IPS-15b (cell line): ENCODE measurements around the gene LRRC4B.
A peak's percentile ranks its signal among the peaks of the same experiment; 100 is the strongest.

Experiments used
- H3K27me3 ChIP-seq: one replicate; pipeline ENCODE4 v1.6.1; 2013; ENCODE audit warnings: low read length; ENCODE audit not compliant: control insufficient read depth, insufficient read depth
- H3K36me3 ChIP-seq: one replicate; pipeline ENCODE4 v1.6.1; 2013; ENCODE audit warnings: low read length; ENCODE audit not compliant: control insufficient read depth, insufficient read depth
- H3K4me1 ChIP-seq: one replicate; pipeline ENCODE4 v1.6.1; 2013; ENCODE audit warnings: mild to moderate bottlenecking, low read length; ENCODE audit not compliant: control insufficient read depth, insufficient read depth
- H3K4me3 ChIP-seq: one replicate; pipeline ENCODE4 v1.5.1; 2013; ENCODE audit warnings: low read depth, low read length
- H3K9ac ChIP-seq: one replicate; pipeline ENCODE4 v1.6.1; 2013; ENCODE audit warnings: low read depth, mild to moderate bottlenecking, low read length
- H3K9me3 ChIP-seq: one replicate; pipeline ENCODE4 v1.6.1; 2013; ENCODE audit warnings: mild to moderate bottlenecking, low read length; ENCODE audit not compliant: control insufficient read depth, insufficient read depth

Gene LRRC4B

DNA sequence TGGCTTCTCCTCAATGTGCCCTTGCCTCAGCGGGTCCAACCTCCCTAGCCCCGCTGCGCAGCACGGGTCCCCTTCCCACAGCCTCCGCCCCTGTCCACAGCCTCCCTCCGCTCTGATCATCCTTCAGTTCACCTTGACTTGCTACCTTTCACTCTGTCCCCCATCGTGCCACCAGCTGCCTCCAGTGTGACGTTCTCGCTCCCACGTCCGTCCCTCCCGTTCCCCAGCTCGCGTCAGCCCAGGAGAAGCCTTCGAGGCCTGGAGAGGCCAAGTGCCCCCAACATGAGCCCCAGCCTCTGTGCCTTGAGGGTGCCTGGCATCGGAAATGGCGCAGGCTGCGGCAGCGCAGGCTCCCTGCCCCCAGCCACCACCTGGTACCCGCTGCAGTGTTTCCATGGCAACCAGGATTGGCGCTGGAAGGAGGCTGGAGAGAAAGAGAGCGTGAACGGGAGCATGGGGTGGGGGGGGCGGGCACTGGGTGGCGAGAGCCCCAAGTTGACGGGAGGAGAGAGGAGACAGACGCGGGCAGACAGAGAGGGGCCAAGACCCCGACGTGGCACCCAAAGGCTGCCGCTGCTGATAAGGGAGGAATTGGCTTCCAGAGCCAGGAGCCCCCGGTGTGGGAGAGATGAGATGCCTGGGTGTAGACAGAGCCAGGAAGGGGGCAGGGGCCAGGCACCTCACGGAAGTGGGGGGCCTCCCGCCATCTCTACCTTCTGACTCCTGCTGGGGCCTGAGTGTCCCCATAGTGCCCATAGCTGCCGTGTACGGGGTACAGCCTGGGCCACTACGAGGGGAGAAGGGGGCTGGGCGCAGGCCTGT lies 53.7 kb downstream of the LRRC4B start:
- peaks cover 5% of the 10 kb centered on the region for H3K27me3 ChIP-seq
- H3K9me3 ChIP-seq: no peaks in the 10 kb centered on the region
- peaks cover 10% of the 10 kb centered on the region for H3K36me3 ChIP-seq
- no peak overlapping the region for H3K9ac ChIP-seq
- no peak overlapping the region for H3K4me3 ChIP-seq
- H3K4me1 ChIP-seq: no peaks in the 10 kb centered on the region

DNA sequence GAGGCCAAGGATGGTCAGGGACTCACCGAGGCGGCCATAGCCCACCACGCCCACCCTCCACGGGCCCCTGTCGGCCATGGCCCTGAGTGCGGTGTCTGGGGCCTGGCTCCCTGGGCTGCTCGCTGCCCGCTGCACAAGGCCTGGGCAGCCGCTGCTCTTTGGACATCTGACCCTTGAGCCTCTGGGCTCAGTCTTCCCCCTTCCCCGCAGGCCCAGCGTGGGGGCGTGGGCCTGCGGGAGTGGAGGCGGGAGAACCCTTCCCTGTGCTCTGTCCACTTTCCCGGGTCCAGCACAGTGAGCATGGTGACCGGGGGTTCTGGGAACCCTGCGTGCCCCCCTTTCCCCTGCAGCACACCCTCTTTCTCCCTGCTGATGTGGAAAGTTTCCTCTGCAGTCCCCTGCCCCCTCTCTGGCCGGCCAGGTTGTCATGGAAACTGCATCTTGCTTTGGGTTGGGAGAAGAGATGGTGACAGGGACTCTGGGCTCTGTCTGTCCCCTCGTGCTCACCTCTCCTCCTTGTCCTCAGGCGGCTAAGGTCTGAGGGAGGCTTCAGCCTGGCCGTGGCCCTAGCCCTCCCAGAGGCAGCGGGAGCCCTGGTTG lies 54.4 kb downstream of the LRRC4B start, which contains the start of gene ASPDH:
ASPDH (minus strand) TSS at position 168 of the 600 bp plus-strand sequence; CDS start at position 78, 90 bp downstream.
- Histone ChIP-seq H3K36me3 (peaks cover 10% of the 10 kb centered on the region), H3K4me3 (no peak within 1 kb of the TSS), H3K9ac (no peak within 1 kb of the TSS), H3K4me1 (no peaks in the 10 kb centered on the region), H3K27me3 (peaks cover 9% of the 10 kb centered on the region), H3K9me3 (no peaks in the 10 kb centered on the region)

DNA sequence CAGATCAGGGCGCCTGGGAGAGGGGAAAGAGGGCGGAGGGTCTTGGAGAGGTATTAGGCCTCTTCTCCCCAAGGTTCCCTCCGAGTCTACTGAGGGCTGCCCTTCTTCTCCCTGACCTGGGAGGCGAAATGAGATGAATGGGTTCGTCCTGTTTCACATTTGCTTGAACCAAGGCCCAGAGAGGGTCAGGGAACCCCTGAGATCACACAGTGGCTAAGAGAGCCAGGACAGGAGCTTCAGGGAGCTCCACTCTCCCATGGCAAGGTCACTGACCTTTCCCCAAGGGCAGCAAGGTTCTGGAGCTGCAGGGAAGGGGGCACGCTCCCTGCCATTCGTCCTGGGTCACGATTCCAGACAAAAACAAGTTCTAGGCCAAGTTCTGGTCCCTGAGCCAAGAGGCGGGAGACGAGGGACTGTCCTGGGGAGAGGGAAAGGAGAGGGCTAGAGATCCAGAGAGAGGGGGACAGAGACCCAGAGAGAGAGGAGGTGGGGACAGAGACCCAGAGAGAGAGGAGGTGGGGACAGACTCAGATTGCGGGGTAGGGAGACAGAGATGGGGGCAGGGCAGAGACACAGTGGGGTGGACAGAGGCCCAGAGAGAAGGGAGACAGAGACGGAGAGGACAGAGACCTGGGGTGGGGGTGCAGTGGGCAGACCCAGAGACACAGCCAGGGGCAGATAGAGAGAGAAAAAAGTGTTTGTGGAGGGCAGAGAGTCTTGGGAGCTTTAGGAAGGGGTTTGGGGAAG lies 55.1 kb downstream of the LRRC4B start:
- peaks cover 9% of the 10 kb centered on the region for H3K27me3 ChIP-seq
- H3K4me3 ChIP-seq: no peak overlapping the region
- H3K9me3 ChIP-seq: no peaks in the 10 kb centered on the region
- H3K4me1 ChIP-seq: no peaks in the 10 kb centered on the region
- peaks cover 4% of the 10 kb centered on the region for H3K36me3 ChIP-seq
- H3K9ac ChIP-seq: no peak overlapping the region

DNA sequence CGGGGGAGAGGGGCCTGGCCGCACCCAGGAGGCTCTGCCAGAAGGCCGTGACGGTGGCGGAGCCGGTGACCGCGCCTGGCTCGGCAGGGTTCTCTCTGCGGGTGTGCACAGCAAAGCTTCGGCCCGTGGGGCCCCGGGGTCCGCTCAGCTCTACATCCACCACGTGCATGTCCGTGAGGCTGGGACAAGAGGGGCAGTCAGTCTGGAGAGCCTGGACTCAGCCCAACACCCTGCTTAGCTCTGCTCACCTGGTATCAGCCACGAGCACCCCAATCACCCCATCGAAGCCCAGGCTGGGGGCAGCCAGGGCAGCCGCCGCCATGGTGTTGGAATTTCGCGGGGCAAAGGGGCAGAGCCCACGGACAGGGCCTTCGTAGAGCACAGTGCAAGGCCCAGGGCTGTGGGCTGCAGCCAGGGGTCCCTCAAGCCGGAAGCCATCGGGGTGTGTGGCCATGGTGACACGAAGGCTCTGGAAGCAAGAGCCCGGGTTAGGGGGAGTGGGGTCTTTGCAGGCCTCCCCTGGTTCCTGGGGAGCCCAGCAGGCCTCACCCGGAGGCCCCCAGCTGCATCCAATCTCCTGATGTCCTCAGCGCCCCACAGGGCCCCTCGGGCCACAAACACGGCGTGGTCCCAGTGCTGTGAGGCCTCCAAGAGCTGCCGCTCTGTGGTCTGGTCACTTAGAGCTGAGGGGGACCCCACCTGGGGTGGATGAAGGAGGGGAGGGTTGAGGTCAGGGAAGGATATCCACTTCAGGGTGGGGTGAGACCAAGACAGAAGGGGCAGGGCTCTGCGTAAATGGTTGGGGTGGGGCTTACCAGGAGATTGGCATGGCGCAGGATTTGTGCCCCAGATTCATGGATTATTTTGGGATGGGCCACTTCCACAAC lies 55.9 kb downstream of the LRRC4B start:
- Histone ChIP-seq H3K9me3 (no peaks in the 10 kb centered on the region), H3K4me1 (no peaks in the 10 kb centered on the region), H3K36me3 (no peaks in the 10 kb centered on the region), H3K27me3 (peaks cover 12% of the 10 kb centered on the region), H3K9ac (peak overlapping the region; percentile 24), H3K4me3 (peak overlapping the region; percentile 62)

DNA sequence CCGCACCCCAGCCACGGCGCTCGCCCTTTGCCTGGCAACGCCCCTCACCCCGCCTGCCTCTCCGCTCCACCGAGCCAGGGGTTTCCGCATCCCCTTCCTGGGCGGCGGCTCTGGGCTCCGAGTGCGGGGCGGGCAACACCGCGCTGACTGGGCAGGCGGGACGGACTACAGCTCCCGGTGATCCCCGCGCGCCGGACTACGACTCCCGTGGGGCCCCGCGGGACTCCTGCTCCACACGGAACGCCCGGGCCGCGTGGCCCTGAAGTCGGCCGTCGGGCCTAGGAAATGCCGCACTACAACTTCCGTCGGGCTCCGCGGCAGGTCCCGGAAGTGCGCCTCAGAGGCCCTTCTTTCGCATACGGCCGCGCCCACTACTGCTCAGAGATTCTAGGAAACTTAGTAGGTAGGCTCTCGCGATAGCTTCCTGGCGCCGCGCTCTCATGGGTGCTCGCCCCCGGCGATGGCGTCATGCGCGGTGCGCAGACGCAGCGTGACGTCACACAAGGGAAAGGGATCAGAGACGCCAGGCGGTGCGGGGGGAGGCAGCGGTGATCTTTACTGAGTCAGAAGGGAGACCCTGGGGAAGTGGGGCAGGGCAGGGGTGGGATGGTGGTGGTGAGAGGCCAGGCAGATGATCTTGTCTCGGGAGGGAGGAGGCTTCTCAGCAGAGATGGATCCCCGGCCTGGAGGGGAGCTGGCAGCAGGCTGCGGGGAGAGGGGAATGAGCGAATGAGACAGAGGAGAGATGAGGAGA lies 57.0 kb downstream of the LRRC4B start, which contains the start of gene JOSD2:
JOSD2 (minus strand) TSS at position 123 of the 754 bp plus-strand sequence. CDS start 760 bp downstream, outside the sequence.
- H3K36me3 ChIP-seq: no peaks in the 10 kb centered on the region
- H3K4me3 ChIP-seq: peak within 1 kb of the TSS; percentile 62
- H3K4me1 ChIP-seq: no peaks in the 10 kb centered on the region
- peaks cover 12% of the 10 kb centered on the region for H3K27me3 ChIP-seq
- no peaks in the 10 kb centered on the region for H3K9me3 ChIP-seq
- H3K9ac ChIP-seq: peak within 1 kb of the TSS; percentile 24

DNA sequence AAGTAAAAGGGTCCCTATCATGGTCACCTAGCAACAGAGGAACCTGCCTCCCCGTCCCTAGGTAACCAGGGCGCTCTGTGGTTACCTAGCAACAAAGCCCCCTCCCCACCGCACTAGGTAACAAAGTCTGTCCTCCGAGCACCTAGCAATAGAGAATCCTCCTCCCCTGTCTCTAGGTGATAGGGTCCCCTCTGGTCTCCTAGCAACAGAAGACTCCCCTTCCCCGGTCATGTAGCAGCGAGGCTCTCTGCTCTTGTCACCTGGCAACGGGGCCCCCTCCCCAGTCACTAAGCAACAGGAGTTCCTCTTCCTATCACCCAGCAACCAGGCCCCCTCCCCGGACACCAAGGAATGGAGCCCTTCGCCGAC lies 57.6 kb downstream of the LRRC4B start:
- H3K9me3 ChIP-seq: no peaks in the 10 kb centered on the region
- peak overlapping the region; percentile 62 for H3K4me3 ChIP-seq
- H3K9ac ChIP-seq: no peak overlapping the region
- no peaks in the 10 kb centered on the region for H3K36me3 ChIP-seq
- peaks cover 10% of the 10 kb centered on the region for H3K27me3 ChIP-seq
- no peaks in the 10 kb centered on the region for H3K4me1 ChIP-seq

DNA sequence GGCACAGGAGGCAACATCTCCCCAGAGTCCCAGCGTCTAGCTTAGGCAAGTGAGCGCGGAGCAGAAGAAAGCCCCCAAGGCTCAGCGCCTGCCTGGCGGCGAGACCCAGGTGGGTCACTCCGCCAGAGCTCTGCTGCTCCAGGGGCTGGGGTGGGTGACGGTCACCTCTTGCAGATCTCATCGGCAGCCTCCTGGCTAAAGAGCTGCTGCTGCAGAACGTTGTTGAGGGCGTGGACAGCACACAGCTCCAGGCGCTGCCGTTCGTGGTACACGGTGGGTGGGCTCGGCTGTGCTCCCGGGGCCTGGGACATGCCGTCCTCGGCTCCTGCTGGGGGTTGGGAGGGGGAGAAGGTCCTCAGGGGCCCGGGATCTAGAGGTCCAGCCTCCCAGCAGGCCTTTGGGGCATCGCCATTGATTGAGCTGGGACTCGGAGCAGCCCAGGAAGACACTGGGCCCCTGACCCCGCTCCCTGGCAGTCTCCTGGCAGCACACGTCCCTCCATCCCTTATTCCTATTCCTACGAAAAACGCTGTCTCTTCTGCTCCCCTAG lies 58.0 kb downstream of the LRRC4B start:
- H3K27me3 ChIP-seq: peaks cover 8% of the 10 kb centered on the region
- no peaks in the 10 kb centered on the region for H3K9me3 ChIP-seq
- no peaks in the 10 kb centered on the region for H3K4me1 ChIP-seq
- H3K9ac ChIP-seq: no peak overlapping the region
- H3K4me3 ChIP-seq: peak overlapping the region; percentile 62
- no peaks in the 10 kb centered on the region for H3K36me3 ChIP-seq

DNA sequence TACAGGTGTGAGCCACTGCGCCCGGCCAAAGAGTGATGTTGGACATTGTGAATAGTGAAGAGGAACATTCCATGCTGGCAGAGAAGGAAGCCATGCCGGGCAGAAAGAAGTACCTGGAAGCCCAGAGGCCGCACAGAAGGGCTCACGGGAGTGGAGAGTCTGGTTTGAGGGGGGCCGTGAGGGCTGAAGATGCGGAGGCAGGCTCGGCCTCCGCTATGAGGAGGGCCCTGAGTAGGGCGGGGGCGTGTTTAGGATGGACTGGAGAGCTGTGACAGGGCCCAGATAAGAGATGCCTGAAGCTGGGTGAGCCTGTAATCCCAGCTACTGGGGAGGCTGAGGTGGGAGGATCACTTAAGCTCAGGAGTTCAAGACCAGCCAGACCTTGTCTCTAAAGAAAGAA lies 58.9 kb downstream of the LRRC4B start:
- H3K4me3 ChIP-seq: no peak overlapping the region
- H3K9ac ChIP-seq: no peak overlapping the region
- peaks cover 8% of the 10 kb centered on the region for H3K27me3 ChIP-seq
- no peaks in the 10 kb centered on the region for H3K36me3 ChIP-seq
- no peaks in the 10 kb centered on the region for H3K4me1 ChIP-seq
- no peaks in the 10 kb centered on the region for H3K9me3 ChIP-seq

DNA sequence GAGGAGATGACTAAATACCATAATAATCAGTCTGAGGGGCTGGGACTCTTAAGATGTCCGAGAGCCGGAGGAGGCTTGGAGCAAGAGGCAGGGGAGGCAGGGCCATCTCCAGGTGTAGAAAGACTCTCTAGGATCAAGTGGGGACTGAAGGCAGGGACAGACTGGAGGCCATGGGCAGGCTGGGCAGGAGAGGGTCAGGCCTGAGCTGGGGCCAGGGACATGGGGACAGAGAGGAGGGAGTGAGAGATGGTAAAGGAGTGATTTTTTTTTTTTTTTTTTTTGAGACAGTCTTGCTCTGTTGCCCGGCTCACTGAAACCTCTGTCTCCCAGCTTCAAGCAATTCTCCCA lies 59.4 kb downstream of the LRRC4B start:
- Histone ChIP-seq H3K9ac (no peak overlapping the region), H3K9me3 (no peaks in the 10 kb centered on the region), H3K27me3 (peaks cover 8% of the 10 kb centered on the region), H3K4me3 (no peak overlapping the region), H3K4me1 (no peaks in the 10 kb centered on the region), H3K36me3 (no peaks in the 10 kb centered on the region)

DNA sequence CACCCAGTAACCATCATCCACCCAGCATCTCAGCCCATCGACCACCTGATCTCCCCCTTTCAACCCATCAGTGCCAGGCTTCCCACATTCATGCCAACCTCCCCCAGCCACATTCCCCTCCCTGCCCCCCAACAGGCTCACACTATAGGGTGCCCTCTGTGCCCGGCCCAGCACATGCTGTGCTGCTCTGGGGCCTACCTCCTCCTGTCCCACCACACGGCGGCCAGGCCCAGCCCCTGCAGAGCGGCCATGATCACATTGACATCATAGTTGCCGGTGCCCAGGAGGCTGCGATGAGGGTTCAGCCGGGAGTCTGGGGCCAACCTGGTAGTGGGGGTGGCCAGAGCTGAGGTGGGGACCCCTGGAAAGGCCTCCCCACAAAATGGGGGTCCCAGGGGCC lies 60.9 kb downstream of the LRRC4B start:
- no peak overlapping the region for H3K4me3 ChIP-seq
- no peaks in the 10 kb centered on the region for H3K9me3 ChIP-seq
- H3K9ac ChIP-seq: no peak overlapping the region
- H3K27me3 ChIP-seq: peaks cover 8% of the 10 kb centered on the region
- no peaks in the 10 kb centered on the region for H3K36me3 ChIP-seq
- no peaks in the 10 kb centered on the region for H3K4me1 ChIP-seq
